Breast epithelium (tissue), 4 donors: Measurements from ENCODE around the gene VWA2. TPM values are rescaled to one million over a fixed set of nuclear protein-coding genes. Genes with fewer than 3 reads are reported as not detected.

Source experiments
- DNase-seq, 2 donors: peaks; one replicate each; pipeline ENCODE4 v3.0.0-alpha.2; 2019; ENCODE audit warnings: low spot score in 2 of 2
- H3K27ac ChIP-seq, 2 donors: fragments of 200-600 bp; sonication (generic) in 1 of 2; one replicate each; pipeline ENCODE4 v1.5.1; 2016 to 2019; ENCODE audit warnings: mild to moderate bottlenecking in 1 of 2
- H3K27me3 ChIP-seq, 2 donors: fragments of 200-600 bp; sonication (generic) in 1 of 2; one replicate each; pipeline versions ENCODE4 v1.5.1 to v1.6.0; 2017 to 2019; ENCODE audit warnings: control low read depth in 1 of 2, mild to moderate bottlenecking in 1 of 2
- H3K36me3 ChIP-seq: fragments of 200-600 bp; one replicate; pipeline ENCODE4 v1.5.1; 2019
- H3K4me1 ChIP-seq, 2 donors: fragments of 200-600 bp; sonication (generic); one replicate each; pipeline ENCODE4 v1.5.1; 2016 to 2019; ENCODE audit warnings: control low read depth in 1 of 2
- H3K4me3 ChIP-seq, 3 donors: fragments of 200-600 bp; sonication (generic); 1 replicate in 2 of 3; 2 replicates in 1 of 3; pipeline ENCODE4 v1.5.1; 2016 to 2019; ENCODE audit warnings: mild to moderate bottlenecking in 3 of 3, moderate library complexity in 2 of 3
- H3K9me3 ChIP-seq, 2 donors: fragments of 200-600 bp; sonication (generic) in 1 of 2; one replicate each; pipeline ENCODE4 v1.5.1; 2016 to 2019; ENCODE audit warnings: control low read depth in 1 of 2
- CTCF ChIP-seq, 3 donors: fragments of 450-650 bp; IDR thresholded peaks; one replicate each; pipeline ENCODE4 v1.5.1; 2016 to 2017; ENCODE audit warnings: antibody characterized with exemption in 3 of 3, mild to moderate bottlenecking in 3 of 3, moderate library complexity in 3 of 3
- POLR2A ChIP-seq: fragments of 450-650 bp; IDR thresholded peaks from one replicate; pipeline ENCODE4 v1.6.1; 2016; ENCODE audit warnings: antibody characterized with exemption, mild to moderate bottlenecking, moderate library complexity
- POLR2AphosphoS5 ChIP-seq, 3 donors: sonication (generic); formaldehyde crosslinking; IDR thresholded peaks; one replicate each; pipeline ENCODE4 v1.6.1; 2017; ENCODE audit warnings: antibody characterized with exemption in 3 of 3
- intact Hi-C: fragments of 100-400 bp; cut with DNase I; formaldehyde crosslinking; loops from one replicate; pipeline ENCODE4 v1.15.1; 2023; ENCODE audit warnings: low total_unique reads
- total RNA-seq, 3 donors: library from RNA; depleted of rRNA; stranded (reverse); fragments of >200 nt; gene quantifications; one replicate each; pipeline ENCODE4 v1.1.0, GENCODE V29; 2016

Gene VWA2
- total RNA-seq, 3 donors from 2014 or later, result 0.48 to 18.7 (median 8.0) TPM

- Histone ChIP-seq H3K4me3 (no peak overlapping the region), H3K9me3 (no peaks in the 10 kb centered on the region), H3K27ac (no peak overlapping the region), H3K36me3 (no peaks in the 10 kb centered on the region), H3K4me1 (no peaks in the 10 kb centered on the region), H3K27me3 (no peaks in the 10 kb centered on the region)
- TF ChIP-seq CTCF (IDR thresholded peaks at IDR 0.05) (no peak), POLR2AphosphoS5 (IDR thresholded peaks at IDR 0.05) (no peak), POLR2A (no peak)
- DNase-seq, result no peak
- intact Hi-C loops, result no loop called here
Observed at GRCh38 chr10:114257498-114257897, 18.4 kb downstream of the VWA2 start.

GRCh38 chr10:114258274-114258840 is 19.3 kb downstream of the VWA2 start:
- TF ChIP-seq CTCF (IDR thresholded peaks at IDR 0.05) (no peak), POLR2A (no peak), POLR2AphosphoS5 (IDR thresholded peaks at IDR 0.05) (no peak)
- H3K9me3 ChIP-seq, result no peaks in the 10 kb centered on the region
- no peaks in the 10 kb centered on the region for H3K27me3 ChIP-seq
- no peaks in the 10 kb centered on the region for H3K4me1 ChIP-seq
- intact Hi-C loops, result no loop called here
- no peak for DNase-seq
- H3K36me3 ChIP-seq, result no peaks in the 10 kb centered on the region
- H3K27ac ChIP-seq, result no peak overlapping the region
- no peak overlapping the region for H3K4me3 ChIP-seq

GRCh38 chr10:114259824-114260223 is 20.8 kb downstream of the VWA2 start:
- H3K27ac ChIP-seq, result peak overlapping the region in 1 of 2 donors; percentile 46
- intact Hi-C loops, result no loop called here
- no peak overlapping the region for H3K4me3 ChIP-seq
- H3K4me1 ChIP-seq, result no peaks in the 10 kb centered on the region
- no peaks in the 10 kb centered on the region for H3K9me3 ChIP-seq
- H3K27me3 ChIP-seq, result no peaks in the 10 kb centered on the region
- no peak for DNase-seq
- TF ChIP-seq POLR2A (no peak), CTCF (IDR thresholded peaks at IDR 0.05) (no peak), POLR2AphosphoS5 (IDR thresholded peaks at IDR 0.05) (peak in 1 of 3 donors; percentile 37)
- no peaks in the 10 kb centered on the region for H3K36me3 ChIP-seq

GRCh38 chr10:114260366-114260765 is 21.3 kb downstream of the VWA2 start:
- DNase-seq, result no peak
- no peak for TF ChIP-seq POLR2AphosphoS5 (IDR thresholded peaks at IDR 0.05)
- no peaks in the 10 kb centered on the region for H3K36me3 ChIP-seq
- H3K4me3 ChIP-seq, result no peak overlapping the region
- intact Hi-C loops, result no loop called here
- no peaks in the 10 kb centered on the region for H3K27me3 ChIP-seq
- H3K9me3 ChIP-seq, result no peaks in the 10 kb centered on the region
- peak overlapping the region in 1 of 2 donors; percentile 46 for H3K27ac ChIP-seq
- H3K4me1 ChIP-seq, result peaks cover 0 to 1% of the 10 kb centered on the region in 2 donors

- intact Hi-C loops, result no loop called here
- no peak for TF ChIP-seq POLR2A
- TF ChIP-seq POLR2AphosphoS5 (IDR thresholded peaks at IDR 0.05), result no peak
- no peak for TF ChIP-seq CTCF (IDR thresholded peaks at IDR 0.05)
- DNase-seq, result no peak
- Histone ChIP-seq H3K27ac (peak overlapping the region in 1 of 2 donors; percentile 46), H3K9me3 (no peaks in the 10 kb centered on the region), H3K36me3 (no peaks in the 10 kb centered on the region), H3K4me1 (peaks cover 0 to 3% of the 10 kb centered on the region in 2 donors), H3K27me3 (no peaks in the 10 kb centered on the region), H3K4me3 (no peak overlapping the region)
Observed at GRCh38 chr10:114261076-114261475, 22.0 kb downstream of the VWA2 start.
